Measurements from ENCODE around the gene GLCE.

GRCh38 chr15:69298354-69298696, 137.9 kb downstream of the GLCE start:
- TF ChIP-seq CTCF (IDR thresholded peaks at IDR 0.05; ENCODE audit: insufficient read depth, low read depth, low read length) (no peak), EZH2 (IDR thresholded peaks at IDR 0.05; ENCODE audit: insufficient read depth, low read length) (no peak)
